Parathyroid adenoma (tissue), 2 donors: ENCODE results near the gene SPPL2A.

Experiments
- H2AFZ ChIP-seq: fragments of 300-600 bp; sonication (generic); one replicate; pipeline ENCODE4 v1.7.0; 2017; ENCODE audit warnings: antibody characterized with exemption, mild to moderate bottlenecking
- H3K27ac ChIP-seq: fragments of 300-600 bp; sonication (generic); one replicate; pipeline ENCODE4 v1.7.0; 2017
- H3K27me3 ChIP-seq: fragments of 300-600 bp; sonication (generic); one replicate; pipeline ENCODE4 v1.7.0; 2017; ENCODE audit warnings: low read length; ENCODE audit not compliant: control insufficient read depth, insufficient read depth
- H3K36me3 ChIP-seq: fragments of 300-600 bp; sonication (generic); one replicate; pipeline ENCODE4 v1.7.0; 2017; ENCODE audit warnings: low read length; ENCODE audit not compliant: control insufficient read depth, insufficient read depth
- H3K4me1 ChIP-seq: fragments of 300-600 bp; sonication (generic); one replicate; pipeline ENCODE4 v1.7.0; 2017; ENCODE audit warnings: control low read depth
- H3K4me2 ChIP-seq: fragments of 300-600 bp; sonication (generic); one replicate; pipeline ENCODE4 v1.7.0; 2017; ENCODE audit warnings: low read length
- H3K4me3 ChIP-seq: fragments of 300-600 bp; sonication (generic); one replicate; pipeline ENCODE4 v1.7.0; 2017; ENCODE audit warnings: low read depth, low read length
- H3K79me2 ChIP-seq: fragments of 300-600 bp; sonication (generic); one replicate; pipeline ENCODE4 v1.7.0; 2017; ENCODE audit warnings: control low read depth
- H3K9ac ChIP-seq: fragments of 300-600 bp; sonication (generic); one replicate; pipeline ENCODE4 v1.7.0; 2017; ENCODE audit warnings: mild to moderate bottlenecking
- H3K9me3 ChIP-seq: fragments of 300-600 bp; sonication (generic); one replicate; pipeline ENCODE4 v1.7.0; 2017; ENCODE audit warnings: low read length; ENCODE audit not compliant: control insufficient read depth
- CTCF ChIP-seq: fragments of 300-600 bp; sonication (generic); IDR thresholded peaks from one replicate; pipeline ENCODE4 v1.7.0; 2017; ENCODE audit warnings: antibody characterized with exemption, mild to moderate bottlenecking
- donor health status: primary hyperparathyroidism.

Gene SPPL2A

GRCh38 chr15:50670115-50670514, 95.4 kb downstream of the SPPL2A start:
- Histone ChIP-seq H3K27me3 (no peaks in the 10 kb centered on the region), H3K27ac (no peak overlapping the region), H3K9ac (no peak overlapping the region), H3K4me3 (no peak overlapping the region), H3K79me2 (peaks cover 27% of the 10 kb centered on the region), H2AFZ (no peak overlapping the region), H3K4me2 (no peak overlapping the region), H3K9me3 (no peaks in the 10 kb centered on the region), H3K4me1 (no peaks in the 10 kb centered on the region), H3K36me3 (no peaks in the 10 kb centered on the region)
- TF ChIP-seq CTCF: no peak

- H3K9ac ChIP-seq: no peak overlapping the region
- H3K27me3 ChIP-seq: no peaks in the 10 kb centered on the region
- no peak overlapping the region for H3K4me2 ChIP-seq
- H3K4me1 ChIP-seq: no peaks in the 10 kb centered on the region
- H3K9me3 ChIP-seq: no peaks in the 10 kb centered on the region
- H3K4me3 ChIP-seq: no peak overlapping the region
- TF ChIP-seq CTCF: no peak
- H2AFZ ChIP-seq: no peak overlapping the region
- H3K79me2 ChIP-seq: peaks cover 24% of the 10 kb centered on the region
- no peak overlapping the region for H3K27ac ChIP-seq
- H3K36me3 ChIP-seq: no peaks in the 10 kb centered on the region
Observed at GRCh38 chr15:50669611-50670010, 95.9 kb downstream of the SPPL2A start.

- H3K9ac ChIP-seq: no peak overlapping the region
- H3K79me2 ChIP-seq: peaks cover 13% of the 10 kb centered on the region
- no peaks in the 10 kb centered on the region for H3K9me3 ChIP-seq
- H3K4me1 ChIP-seq: no peaks in the 10 kb centered on the region
- H3K27me3 ChIP-seq: no peaks in the 10 kb centered on the region
- no peak overlapping the region for H3K4me2 ChIP-seq
- H3K4me3 ChIP-seq: no peak overlapping the region
- no peaks in the 10 kb centered on the region for H3K36me3 ChIP-seq
- H2AFZ ChIP-seq: no peak overlapping the region
- no peak overlapping the region for H3K27ac ChIP-seq
- TF ChIP-seq CTCF: no peak
Observed at GRCh38 chr15:50665938-50666337, 99.6 kb downstream of the SPPL2A start.

- Histone ChIP-seq H3K9ac (no peak overlapping the region), H3K27me3 (no peaks in the 10 kb centered on the region), H3K9me3 (no peaks in the 10 kb centered on the region), H3K79me2 (no peaks in the 10 kb centered on the region), H3K4me3 (no peak overlapping the region), H3K27ac (no peak overlapping the region), H3K4me1 (no peaks in the 10 kb centered on the region), H2AFZ (no peak overlapping the region), H3K36me3 (no peaks in the 10 kb centered on the region), H3K4me2 (no peak overlapping the region)
- TF ChIP-seq CTCF: no peak
Observed at GRCh38 chr15:50655555-50655954, 110.0 kb downstream of the SPPL2A start.

- Histone ChIP-seq H3K36me3 (no peaks in the 10 kb centered on the region), H3K4me2 (no peak overlapping the region), H3K9me3 (no peaks in the 10 kb centered on the region), H3K27ac (no peak overlapping the region), H3K79me2 (no peaks in the 10 kb centered on the region), H3K9ac (no peak overlapping the region), H3K4me3 (no peak overlapping the region), H3K27me3 (no peaks in the 10 kb centered on the region), H3K4me1 (no peaks in the 10 kb centered on the region), H2AFZ (no peak overlapping the region)
- no peak for TF ChIP-seq CTCF
Observed at GRCh38 chr15:50653156-50653743, 112.3 kb downstream of the SPPL2A start.
